Gastroesophageal sphincter (tissue), 3 donors: ENCODE data around the gene PLXDC1.

ENCODE experiments used
- EP300 ChIP-seq: sonication (generic); formaldehyde crosslinking; IDR thresholded peaks from one replicate; pipeline ENCODE4 v1.6.1; 2017; ENCODE audit warnings: antibody characterized with exemption, mild to moderate bottlenecking
- POLR2A ChIP-seq, 2 donors: fragments of 450-650 bp; IDR thresholded peaks; one replicate each; pipeline ENCODE4 v1.6.1; 2017; ENCODE audit warnings: antibody characterized with exemption in 2 of 2, mild to moderate bottlenecking in 2 of 2, moderate library complexity in 1 of 2
- POLR2AphosphoS5 ChIP-seq: sonication (generic); formaldehyde crosslinking; IDR thresholded peaks from one replicate; pipeline ENCODE4 v1.6.1; 2017; ENCODE audit warnings: antibody characterized with exemption
- TF ChIP-seq, protein P1 (sequence below), 4 experiments: fragments of 200-600 bp in 2 of 4; fragments of 450-650 bp in 2 of 4; sonication (generic) in 1 of 4; IDR thresholded peaks; one replicate each; pipeline ENCODE4 v1.5.1; 2017 to 2019; ENCODE audit warnings: antibody characterized with exemption in 4 of 4, mild to moderate bottlenecking in 2 of 4, moderate library complexity in 2 of 4

DNA sequence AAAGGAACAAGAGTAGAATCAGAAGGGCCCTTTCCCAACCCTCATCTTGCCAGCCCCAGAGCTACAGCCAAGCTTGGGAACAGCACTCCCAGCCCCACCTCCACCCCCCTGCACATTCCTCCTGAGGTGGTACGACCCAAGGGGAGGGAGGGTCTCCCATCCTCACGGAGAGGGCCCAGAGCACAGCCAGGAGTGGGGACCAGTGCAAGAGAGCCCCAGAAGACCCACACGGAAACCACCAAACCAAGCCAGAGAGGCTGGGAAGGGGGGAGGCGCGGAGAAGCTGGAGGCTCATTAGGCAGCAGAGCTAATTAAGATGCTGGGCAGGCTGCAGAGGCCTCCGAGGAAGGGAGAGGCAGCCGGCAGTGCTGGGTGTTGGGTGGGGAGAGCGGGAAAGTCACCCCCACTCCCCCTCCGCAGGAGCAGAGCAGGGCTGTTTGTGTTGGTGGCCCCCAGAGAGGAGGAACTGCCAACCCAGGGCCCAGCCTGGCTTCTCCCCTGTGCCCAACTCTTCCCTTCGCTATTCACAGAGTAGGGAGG lies 43.6 kb upstream of the PLXDC1 start:
- TF ChIP-seq POLR2AphosphoS5 (no peak), POLR2A (IDR thresholded peaks at IDR 0.05) (no peak), EP300 (no peak)
- TF ChIP-seq, protein P1, sequence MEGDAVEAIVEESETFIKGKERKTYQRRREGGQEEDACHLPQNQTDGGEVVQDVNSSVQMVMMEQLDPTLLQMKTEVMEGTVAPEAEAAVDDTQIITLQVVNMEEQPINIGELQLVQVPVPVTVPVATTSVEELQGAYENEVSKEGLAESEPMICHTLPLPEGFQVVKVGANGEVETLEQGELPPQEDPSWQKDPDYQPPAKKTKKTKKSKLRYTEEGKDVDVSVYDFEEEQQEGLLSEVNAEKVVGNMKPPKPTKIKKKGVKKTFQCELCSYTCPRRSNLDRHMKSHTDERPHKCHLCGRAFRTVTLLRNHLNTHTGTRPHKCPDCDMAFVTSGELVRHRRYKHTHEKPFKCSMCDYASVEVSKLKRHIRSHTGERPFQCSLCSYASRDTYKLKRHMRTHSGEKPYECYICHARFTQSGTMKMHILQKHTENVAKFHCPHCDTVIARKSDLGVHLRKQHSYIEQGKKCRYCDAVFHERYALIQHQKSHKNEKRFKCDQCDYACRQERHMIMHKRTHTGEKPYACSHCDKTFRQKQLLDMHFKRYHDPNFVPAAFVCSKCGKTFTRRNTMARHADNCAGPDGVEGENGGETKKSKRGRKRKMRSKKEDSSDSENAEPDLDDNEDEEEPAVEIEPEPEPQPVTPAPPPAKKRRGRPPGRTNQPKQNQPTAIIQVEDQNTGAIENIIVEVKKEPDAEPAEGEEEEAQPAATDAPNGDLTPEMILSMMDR (IDR thresholded peaks at IDR 0.05): no peak
